Measurements from ENCODE around the gene OR4D11. TPM values are rescaled to one million over a fixed set of nuclear protein-coding genes. Genes with fewer than 3 reads are reported as not detected.

Gene OR4D11
- total RNA-seq, 1 experiment from 2014 or later = not detected

DNA sequence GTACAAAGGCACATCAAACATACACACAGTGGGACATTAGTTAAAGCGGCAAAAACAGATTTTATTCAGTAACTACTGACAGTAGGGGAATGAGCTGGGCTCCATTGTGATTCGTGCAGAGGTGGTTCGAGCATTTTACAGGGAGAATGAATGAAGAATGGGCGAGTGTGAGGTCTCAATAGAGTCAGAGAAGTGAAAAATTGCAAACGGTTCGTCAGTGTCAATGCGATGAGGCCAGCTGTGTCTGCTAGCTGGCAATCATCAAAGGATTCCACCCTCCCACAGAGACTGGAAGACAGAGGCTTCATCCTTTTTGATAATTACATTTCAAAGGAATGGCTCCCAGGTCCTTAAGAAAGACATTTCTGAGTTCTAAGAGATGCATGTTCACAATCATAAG, 25.3 kb downstream of the OR4D11 start:
- peak overlapping the region in 1 of 2 experiments; percentile 9; a peak in 1 of 5 replicates for H3K4me3 Mint-ChIP-seq
- TF ChIP-seq, protein P1, sequence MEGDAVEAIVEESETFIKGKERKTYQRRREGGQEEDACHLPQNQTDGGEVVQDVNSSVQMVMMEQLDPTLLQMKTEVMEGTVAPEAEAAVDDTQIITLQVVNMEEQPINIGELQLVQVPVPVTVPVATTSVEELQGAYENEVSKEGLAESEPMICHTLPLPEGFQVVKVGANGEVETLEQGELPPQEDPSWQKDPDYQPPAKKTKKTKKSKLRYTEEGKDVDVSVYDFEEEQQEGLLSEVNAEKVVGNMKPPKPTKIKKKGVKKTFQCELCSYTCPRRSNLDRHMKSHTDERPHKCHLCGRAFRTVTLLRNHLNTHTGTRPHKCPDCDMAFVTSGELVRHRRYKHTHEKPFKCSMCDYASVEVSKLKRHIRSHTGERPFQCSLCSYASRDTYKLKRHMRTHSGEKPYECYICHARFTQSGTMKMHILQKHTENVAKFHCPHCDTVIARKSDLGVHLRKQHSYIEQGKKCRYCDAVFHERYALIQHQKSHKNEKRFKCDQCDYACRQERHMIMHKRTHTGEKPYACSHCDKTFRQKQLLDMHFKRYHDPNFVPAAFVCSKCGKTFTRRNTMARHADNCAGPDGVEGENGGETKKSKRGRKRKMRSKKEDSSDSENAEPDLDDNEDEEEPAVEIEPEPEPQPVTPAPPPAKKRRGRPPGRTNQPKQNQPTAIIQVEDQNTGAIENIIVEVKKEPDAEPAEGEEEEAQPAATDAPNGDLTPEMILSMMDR (conservative IDR thresholded peaks at IDR 0.05) = no peak
- no CpG with 5 or more reads among the region's 7 CpGs for WGBS (ENCODE audit: extremely low coverage, insufficient read length, low lambda C conversion rate)
- H2BK120ac ChIP-seq (ENCODE audit: low read depth, low read length, poor library complexity, severe bottlenecking) = no peak overlapping the region
- no peak overlapping the region for H3K18ac ChIP-seq (ENCODE audit: insufficient read length, low read depth, low read length)
- H3K27me3 ChIP-seq (ENCODE audit: insufficient read depth, low read length) = no peaks in the 10 kb centered on the region
- H3K27me3 Mint-ChIP-seq (ENCODE audit: low read depth) = peaks cover 5% of the 10 kb centered on the region; the same call in 1 of the 2 replicates
- no peak overlapping the region for H2BK15ac ChIP-seq (ENCODE audit: low read depth, low read length)
- H3K9me3 ChIP-seq (ENCODE audit: control insufficient read depth, low read depth, low read length) = no peaks in the 10 kb centered on the region
- no peak overlapping the region for H2BK20ac ChIP-seq (ENCODE audit: low read depth, low read length, poor library complexity, severe bottlenecking)
- H3K23ac ChIP-seq (ENCODE audit: insufficient read length, low read depth, low read length) = no peak overlapping the region
- no peak overlapping the region for H3K4me2 ChIP-seq (ENCODE audit: insufficient read depth, insufficient read length, low read length)
- H4K20me1 ChIP-seq (ENCODE audit: control insufficient read depth, insufficient read depth, insufficient read length) = no peaks in the 10 kb centered on the region
- H3K4me1 Mint-ChIP-seq = peaks cover 24 to 32% of the 10 kb centered on the region in 2 experiments
- H3T11ph ChIP-seq (ENCODE audit: low read length) = no peak overlapping the region
- H3K4me1 ChIP-seq (ENCODE audit: insufficient read depth, low read length) = peaks cover 7% of the 10 kb centered on the region; the same call in 1 of the 2 replicates
- H2AFZ ChIP-seq (ENCODE audit: low read length) = no peak overlapping the region
- H2AK5ac ChIP-seq (ENCODE audit: insufficient read length, low read length) = no peak overlapping the region
- peaks cover 0 to 3% of the 10 kb centered on the region in 2 experiments; a peak in 1 of 5 replicates for H3K9me3 Mint-ChIP-seq
- no peaks in the 10 kb centered on the region for H3K79me2 ChIP-seq (ENCODE audit: insufficient read depth, low read length)
- H4K91ac ChIP-seq (ENCODE audit: insufficient read length, low read depth, low read length) = no peak overlapping the region
- DNase-seq = no peak
- H3K23me2 ChIP-seq (ENCODE audit: insufficient read length, low read depth, low read length, poor library complexity, severe bottlenecking) = no peaks in the 10 kb centered on the region
- no peaks in the 10 kb centered on the region for H3K36me3 Mint-ChIP-seq (ENCODE audit: insufficient read depth in 1 of 3, low read depth in 3 of 3)
- no peak overlapping the region for H3K27ac Mint-ChIP-seq
- no peak overlapping the region for H2BK12ac ChIP-seq (ENCODE audit: insufficient read length, low read depth, low read length)
- no peak overlapping the region for H3K14ac ChIP-seq (ENCODE audit: insufficient read depth, low read length)
- H3K79me1 ChIP-seq (ENCODE audit: insufficient read depth, low read depth, low read length, poor library complexity, severe bottlenecking) = no peaks in the 10 kb centered on the region
- no peak overlapping the region for H3K27ac ChIP-seq (ENCODE audit: insufficient read length, low read depth, low read length)
- no peak overlapping the region for H4K8ac ChIP-seq (replicated peaks; ENCODE audit: insufficient read length, low read depth, low read length)
- H3K56ac ChIP-seq (ENCODE audit: insufficient read length, low read depth, low read length) = no peak overlapping the region
- H3K4ac ChIP-seq (ENCODE audit: low read depth, low read length) = no peak overlapping the region
- no peak overlapping the region for H4K5ac ChIP-seq (ENCODE audit: insufficient read length, low read depth, low read length)
- H3K9ac ChIP-seq (ENCODE audit: extremely low read depth, insufficient read length, low read length) = no peak overlapping the region
- no peak overlapping the region for H2BK5ac ChIP-seq (ENCODE audit: insufficient read length, low read length)
